ENCODE measurements around the gene FAM193A.
"Not testable (repeated sequence)": the region's sequence is repeated elsewhere in the genome, so short reads cannot be mapped to it uniquely, and the experiment has no call there.

FAM193A gene

GRCh38 chr4:2755821-2756690 is 219.6 kb downstream of the FAM193A start, which contains the start of gene TNIP2:
TNIP2 (minus strand) TSS chr4:2756336; CDS start chr4:2756289, 47 bp downstream.
- DNase-seq, result peak; percentile 73 to 78

DNA sequence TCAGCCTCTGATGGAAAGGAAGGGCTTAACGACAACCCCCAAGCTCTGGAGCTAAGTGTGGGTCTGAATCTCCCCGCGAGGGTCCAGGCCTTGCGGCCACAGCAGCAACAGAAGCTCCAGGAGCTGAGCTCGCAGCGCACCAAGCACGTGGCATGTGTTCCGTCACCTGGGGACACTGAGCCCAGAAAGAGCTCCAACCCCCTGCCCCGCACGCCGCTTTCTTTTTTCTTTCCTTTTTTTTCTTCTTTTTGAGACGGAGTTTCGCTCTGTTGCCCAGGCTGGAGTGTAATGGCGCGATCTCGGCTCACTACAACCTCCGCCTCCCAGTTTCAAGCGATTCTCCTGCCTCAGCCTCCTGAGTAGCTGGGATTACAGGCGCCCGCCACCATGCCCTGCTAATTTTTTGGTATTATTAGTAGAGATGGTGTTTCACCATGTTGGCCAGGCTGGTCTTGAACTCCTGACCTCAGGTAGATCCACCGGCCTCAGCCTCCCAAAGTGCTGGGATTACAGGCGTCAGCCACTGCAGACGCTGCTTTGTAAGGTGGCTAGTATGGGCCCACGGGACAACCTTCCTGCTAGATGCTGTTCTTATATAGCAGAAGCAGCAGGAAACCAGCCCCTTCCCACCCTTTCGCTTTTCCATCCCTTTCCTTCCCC is 220.4 kb downstream of the FAM193A start:
- no peak for DNase-seq

- no peak for DNase-seq
Observed at GRCh38 chr4:2757426-2757825, 221.0 kb downstream of the FAM193A start.

GRCh38 chr4:2761035-2761923 is 224.8 kb downstream of the FAM193A start:
- no peak for DNase-seq

GRCh38 chr4:2762048-2762447 is 225.6 kb downstream of the FAM193A start:
- no peak for DNase-seq

DNA sequence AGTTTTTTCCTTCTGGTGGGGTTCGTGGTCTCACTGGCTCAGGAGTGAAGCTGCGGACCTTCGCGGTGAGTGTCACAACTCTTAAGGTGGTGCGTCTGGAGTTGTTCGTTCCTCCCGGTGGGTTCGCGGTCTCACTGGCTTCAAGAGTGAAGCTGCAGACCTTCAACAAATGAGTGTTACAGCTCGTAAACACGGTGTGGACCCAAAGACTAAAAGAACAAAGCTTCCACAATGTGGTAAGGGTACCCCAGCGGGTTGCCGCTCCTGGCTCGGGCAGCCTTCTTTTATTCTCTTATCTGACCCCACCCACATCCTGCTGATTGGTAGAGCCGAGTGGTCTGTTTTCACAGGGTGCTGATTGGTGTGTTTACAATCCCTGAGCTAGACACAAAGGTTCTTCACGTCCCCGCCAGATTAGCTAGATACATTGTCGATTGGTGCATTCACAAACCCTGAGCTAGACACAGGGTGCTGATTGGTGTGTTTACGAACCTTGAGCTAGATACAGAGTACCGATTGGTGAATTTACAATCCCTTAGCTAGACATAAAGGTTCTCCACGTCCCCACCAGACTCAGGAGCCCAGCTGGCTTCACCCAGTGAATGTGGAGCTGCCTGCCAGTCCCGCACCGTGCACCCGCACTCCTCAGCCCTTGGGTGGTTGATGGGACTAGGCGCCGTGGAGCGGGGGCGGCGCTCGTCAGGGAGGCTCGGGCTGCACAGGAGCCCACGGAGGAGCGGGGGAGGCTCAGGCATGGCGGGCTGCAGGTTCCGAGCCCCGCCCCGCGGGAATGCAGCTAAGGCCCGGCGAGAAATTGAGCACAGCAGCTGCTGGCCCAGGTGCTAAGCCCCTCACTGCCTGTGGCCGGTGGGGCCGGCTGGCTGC is 226.3 kb downstream of the FAM193A start:
- DNase-seq, result not testable (repeated sequence)

GRCh38 chr4:2763511-2763967 is 227.1 kb downstream of the FAM193A start:
- DNase-seq, result no peak

DNA sequence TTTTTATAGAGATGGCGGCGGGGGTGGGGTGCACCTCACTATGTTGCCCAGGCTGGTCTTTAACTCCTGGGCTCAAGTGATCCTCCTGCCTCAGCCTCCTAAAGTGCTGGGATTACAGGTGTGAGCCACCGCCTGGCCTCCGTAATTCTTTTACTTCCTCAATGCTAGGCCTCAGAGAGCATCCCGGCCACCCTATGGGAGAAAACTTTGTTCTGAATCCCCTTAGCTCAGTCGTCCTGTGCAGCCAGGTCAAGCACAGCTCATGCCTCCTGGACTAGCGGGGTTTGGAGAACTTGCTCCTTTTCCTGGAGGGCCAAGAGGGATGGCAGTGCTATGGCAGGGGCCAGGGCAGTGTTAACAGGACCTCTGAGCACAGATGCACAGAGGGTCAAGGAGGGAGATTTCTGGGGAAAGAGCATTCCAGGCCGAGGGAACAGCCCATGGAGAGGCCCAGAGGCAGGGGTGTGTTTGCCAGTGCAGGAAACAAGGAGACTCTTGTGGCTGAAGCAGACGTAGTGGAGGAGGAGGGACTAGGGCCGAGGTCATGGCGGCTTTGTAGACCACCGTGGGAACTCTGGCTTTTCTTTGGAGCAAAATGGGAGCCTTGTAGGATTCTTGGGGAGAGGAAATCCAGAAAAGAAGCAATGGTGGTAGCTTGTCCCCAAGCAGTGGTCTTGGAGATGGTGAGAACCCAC is 229.5 kb downstream of the FAM193A start:
- DNase-seq, result no peak

DNA sequence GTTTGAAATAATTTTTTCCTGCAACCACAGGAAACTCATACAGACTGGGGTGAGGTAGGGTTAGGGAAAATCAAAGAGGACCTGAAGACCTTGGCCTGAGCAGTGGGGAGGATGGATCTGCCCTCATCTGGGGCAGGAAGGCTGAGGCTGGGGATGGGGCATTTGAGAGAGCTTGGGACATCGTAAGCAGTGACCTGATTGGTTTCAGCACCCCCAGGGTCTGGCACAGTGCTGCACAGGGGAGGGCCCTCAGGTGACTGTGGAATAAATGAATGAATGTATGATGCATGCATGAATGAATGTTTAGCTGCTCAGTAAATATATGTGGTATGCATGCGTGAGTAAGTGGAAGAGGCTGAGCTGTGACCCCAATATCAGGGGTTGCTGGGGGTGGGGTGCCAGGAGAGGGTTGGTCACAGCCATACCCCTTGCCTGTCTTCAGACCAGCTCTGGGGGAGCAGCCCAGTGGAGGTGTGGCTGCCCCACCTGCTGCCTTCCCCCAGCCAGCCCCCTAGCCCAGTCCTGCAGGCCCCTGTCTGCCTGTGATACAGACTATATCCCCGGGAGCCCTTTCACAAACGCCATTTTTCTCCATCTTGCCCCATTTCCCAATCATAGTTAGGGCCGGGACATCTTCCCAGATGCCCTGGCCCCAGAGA is 230.7 kb downstream of the FAM193A start:
- no peak for DNase-seq

DNA sequence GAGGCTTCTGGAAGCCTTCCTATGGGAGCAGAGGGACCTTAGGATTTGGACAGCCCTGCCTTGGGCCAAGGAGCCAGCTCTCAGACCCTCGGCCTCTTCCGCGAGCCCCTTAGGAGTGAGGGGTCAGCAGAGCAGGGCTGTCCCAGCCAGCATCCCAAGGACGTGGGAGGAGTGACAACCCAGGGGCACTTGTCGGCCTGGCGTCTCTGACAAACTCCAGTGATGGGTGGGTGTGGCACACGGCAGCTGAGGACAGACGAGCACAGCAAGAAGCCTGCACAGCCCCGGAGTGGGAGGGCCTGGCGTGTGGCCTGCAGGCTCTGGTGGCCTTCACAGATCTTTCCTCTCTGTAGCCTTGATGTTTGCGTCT is 231.2 kb downstream of the FAM193A start:
- DNase-seq, result no peak

DNA sequence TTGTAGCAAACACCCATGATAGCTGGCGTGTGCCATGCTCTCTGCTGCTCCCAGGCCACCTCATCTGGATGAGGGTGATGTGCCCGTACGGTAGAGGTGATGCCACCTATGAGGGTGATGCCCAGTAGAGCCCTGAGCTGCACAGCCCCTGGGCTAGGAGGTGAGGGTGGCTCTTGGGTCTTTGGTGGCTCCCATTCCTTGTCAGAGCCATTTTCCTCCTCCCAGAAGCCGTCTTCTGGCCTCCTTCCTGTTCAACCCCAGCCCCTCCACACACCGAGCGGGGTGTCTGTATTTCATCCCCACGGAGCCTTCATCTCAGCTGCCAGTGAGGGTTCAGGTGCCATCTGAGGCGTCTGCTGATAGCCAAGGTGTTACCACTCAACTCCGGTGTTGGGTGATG is 231.7 kb downstream of the FAM193A start:
- DNase-seq, result no peak

DNA sequence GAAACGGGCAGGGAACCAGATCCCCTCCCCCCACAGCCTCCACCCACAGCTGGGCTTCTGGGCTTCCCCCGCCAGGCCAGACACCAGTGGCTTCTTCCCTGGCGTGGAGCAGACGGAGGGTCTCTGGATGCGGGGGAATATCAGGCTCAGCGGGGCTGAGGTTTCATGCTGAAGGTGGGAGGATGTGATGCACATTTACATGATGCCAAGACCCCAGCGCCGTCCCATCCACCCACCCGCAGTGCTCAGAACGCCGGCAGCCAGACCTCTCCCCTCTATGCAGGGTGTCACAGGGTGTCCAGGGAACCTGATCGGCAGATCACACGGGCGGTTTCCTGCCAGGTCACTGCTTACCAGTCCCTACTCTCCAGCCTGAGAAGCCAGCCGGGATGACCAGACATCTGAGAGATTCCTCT is 232.5 kb downstream of the FAM193A start:
- DNase-seq, result no peak

GRCh38 chr4:2771264-2771663 is 234.8 kb downstream of the FAM193A start:
- no peak for DNase-seq

- DNase-seq, result not testable (repeated sequence)
Observed at GRCh38 chr4:2780643-2781042, 244.2 kb downstream of the FAM193A start.

- DNase-seq, result no peak
Observed at GRCh38 chr4:2781911-2782310, 245.5 kb downstream of the FAM193A start.

Measured in inflammatory macrophage (primary cell).